Lower lobe of right lung (tissue), 2 donors: Measurements from ENCODE around the gene CSF1R. TPM values are rescaled to one million over a fixed set of nuclear protein-coding genes. Genes with fewer than 3 reads are reported as not detected.

ENCODE experiments used
- ATAC-seq, 2 donors: fragments of 200-7000 bp; cut with Tn5 transposase; one replicate each; pipeline ENCODE4 v1.9.1; 2020 to 2022; ENCODE audit warnings: mild to moderate bottlenecking in 2 of 2, moderate library complexity in 2 of 2
- DNase-seq: peaks from one replicate; pipeline ENCODE4 v3.0.0-alpha.2; 2020
- H3K27ac ChIP-seq: fragments of 200-600 bp; one replicate; pipeline ENCODE4 v1.8.0; 2022
- H3K27me3 ChIP-seq: fragments of 200-600 bp; one replicate; pipeline ENCODE4 v1.8.0; 2022; ENCODE audit warnings: low read depth
- H3K36me3 ChIP-seq: fragments of 200-600 bp; one replicate; pipeline ENCODE4 v1.8.0; 2022; ENCODE audit warnings: mild to moderate bottlenecking
- H3K4me1 ChIP-seq: fragments of 200-600 bp; one replicate; pipeline ENCODE4 v1.8.0; 2022
- H3K4me3 ChIP-seq: fragments of 200-600 bp; one replicate; pipeline ENCODE4 v1.8.0; 2022; ENCODE audit warnings: mild to moderate bottlenecking
- H3K9me3 ChIP-seq: fragments of 200-600 bp; one replicate; pipeline ENCODE4 v1.8.0; 2022
- CTCF ChIP-seq: fragments of 200-600 bp; IDR thresholded peaks from one replicate; pipeline ENCODE4 v1.8.0; 2022; ENCODE audit warnings: antibody characterized with exemption, mild to moderate bottlenecking
- intact Hi-C: fragments of 100-400 bp; cut with DNase I; formaldehyde crosslinking; loops from one replicate; pipeline ENCODE4 v1.11.0; 2022
- total RNA-seq: library from RNA; stranded (reverse); fragmentation: NEBNext Ultra II Directional; extraction: Animal tissue kit (Norgen Biotek cat#: 25700); gene quantifications from one replicate; pipeline ENCODE4 v1.2.1, GENCODE V29; 2021
- donor health status: DM: no; HTN: yes; CAD: no; lungs with severe emphysema.

CSF1R gene
- total RNA-seq, 1 donor from 2014 or later, result 78.2 TPM

GRCh38 chr5:150058480-150059126 is 27.8 kb downstream of the CSF1R start:
- no peak for DNase-seq
- Histone ChIP-seq H3K4me3 (no peak overlapping the region), H3K27ac (no peak overlapping the region), H3K36me3 (peaks cover 27% of the 10 kb centered on the region), H3K4me1 (peaks cover 12% of the 10 kb centered on the region), H3K9me3 (no peaks in the 10 kb centered on the region), H3K27me3 (no peaks in the 10 kb centered on the region)
- intact Hi-C loops, result no loop called here
- no peak for TF ChIP-seq CTCF
- ATAC-seq, result peak; percentile 70 to 79

- Histone ChIP-seq H3K27me3 (no peaks in the 10 kb centered on the region), H3K4me1 (peaks cover 12% of the 10 kb centered on the region), H3K36me3 (peaks cover 33% of the 10 kb centered on the region), H3K27ac (no peak overlapping the region), H3K4me3 (no peak overlapping the region), H3K9me3 (no peaks in the 10 kb centered on the region)
- DNase-seq (no peak), ATAC-seq (no peak)
- intact Hi-C loops, result no loop called here
- TF ChIP-seq CTCF, result no peak
Measured at GRCh38 chr5:150057996-150058395, 28.4 kb downstream of the CSF1R start.

- intact Hi-C loops, result no loop called here
- no peak overlapping the region for H3K27ac ChIP-seq
- no peak for TF ChIP-seq CTCF
- no peaks in the 10 kb centered on the region for H3K27me3 ChIP-seq
- no peaks in the 10 kb centered on the region for H3K9me3 ChIP-seq
- no peak overlapping the region for H3K4me3 ChIP-seq
- H3K36me3 ChIP-seq, result peaks cover 38% of the 10 kb centered on the region
- ATAC-seq (no peak), DNase-seq (no peak)
- peaks cover 12% of the 10 kb centered on the region for H3K4me1 ChIP-seq
Measured at GRCh38 chr5:150057511-150057910, 28.8 kb downstream of the CSF1R start.

- ATAC-seq, result no peak
- no peak for DNase-seq
- Histone ChIP-seq H3K4me1 (peaks cover 12% of the 10 kb centered on the region), H3K27me3 (no peaks in the 10 kb centered on the region), H3K9me3 (no peaks in the 10 kb centered on the region), H3K36me3 (peaks cover 42% of the 10 kb centered on the region), H3K4me3 (no peak overlapping the region), H3K27ac (no peak overlapping the region)
- intact Hi-C loops, result no loop called here
- TF ChIP-seq CTCF, result no peak
Measured at GRCh38 chr5:150057052-150057451, 29.3 kb downstream of the CSF1R start.

GRCh38 chr5:150056075-150056443 is 30.3 kb downstream of the CSF1R start:
- no peak for ATAC-seq
- Histone ChIP-seq H3K9me3 (no peaks in the 10 kb centered on the region), H3K27ac (no peak overlapping the region), H3K36me3 (peaks cover 52% of the 10 kb centered on the region), H3K4me3 (no peak overlapping the region), H3K27me3 (no peaks in the 10 kb centered on the region), H3K4me1 (peaks cover 18% of the 10 kb centered on the region)
- intact Hi-C loops, result no loop called here
- TF ChIP-seq CTCF, result no peak
- no peak for DNase-seq
